ENCODE results near the gene NT5DC3. TPM values are rescaled to one million over a fixed set of nuclear protein-coding genes. Genes with fewer than 3 reads are reported as not detected.

Gene NT5DC3
- total RNA-seq, 2 experiments from 2014 or later: 4.7 to 7.5 TPM

- Histone ChIP-seq H3K9me2 (ENCODE audit: insufficient read depth, low read length) (no peaks in the 10 kb centered on the region), H3K79me2 (ENCODE audit: insufficient read depth, low read depth, low read length) (no peaks in the 10 kb centered on the region), H3K4me1 (ENCODE audit: insufficient read depth, low read length, poor library complexity, severe bottlenecking) (no peaks in the 10 kb centered on the region), H2AFZ (ENCODE audit: low read length) (no peak overlapping the region), H3K36me3 (ENCODE audit: insufficient read depth, low read length) (no peaks in the 10 kb centered on the region), H3K4me2 (ENCODE audit: low read length) (no peak overlapping the region), H3K4me3 (ENCODE audit: low read depth, low read length, poor library complexity, severe bottlenecking) (no peak overlapping the region), H4K20me1 (ENCODE audit: insufficient read depth, low read length) (no peaks in the 10 kb centered on the region), H3K27ac (ENCODE audit: low read depth, low read length, poor library complexity, severe bottlenecking) (no peak overlapping the region), H3K9me3 (ENCODE audit: low read length) (no peaks in the 10 kb centered on the region)
- ChIA-PET POLR2A (no interaction called here), CTCF (ENCODE audit: unreplicated experiment) (no interaction called here)
- DNase-seq (ENCODE audit: low spot score): no peak
- intact Hi-C loops (cut with micrococcal nuclease; ENCODE audit: unreplicated experiment): no loop called here
- no peak for TF ChIP-seq CTCF (conservative IDR thresholded peaks at IDR 0.05; ENCODE audit: low read length)
- TF ChIP-seq EZH2phosphoT487 (IDR thresholded peaks at IDR 0.05; ENCODE audit: borderline replicate concordance, low read depth, low read length): no peak
- no TSS peak for BruUV-seq (replicated peaks)
These were observed 103.2 kb downstream of the NT5DC3 start for GRCh38 chr12:103737881-103738280.

GRCh38 chr12:103736572-103736971 lies 104.5 kb downstream of the NT5DC3 start:
- no peaks in the 10 kb centered on the region for H3K36me3 ChIP-seq (ENCODE audit: insufficient read depth, low read length)
- no peaks in the 10 kb centered on the region for H4K20me1 ChIP-seq (ENCODE audit: insufficient read depth, low read length)
- H3K9me3 ChIP-seq (ENCODE audit: low read length): no peaks in the 10 kb centered on the region
- no peak overlapping the region for H3K4me2 ChIP-seq (ENCODE audit: low read length)
- H3K4me1 ChIP-seq (ENCODE audit: insufficient read depth, low read length, poor library complexity, severe bottlenecking): no peaks in the 10 kb centered on the region
- no peak overlapping the region for H3K27ac ChIP-seq (ENCODE audit: low read depth, low read length, poor library complexity, severe bottlenecking)
- no peaks in the 10 kb centered on the region for H3K79me2 ChIP-seq (ENCODE audit: insufficient read depth, low read depth, low read length)
- intact Hi-C loops (cut with micrococcal nuclease; ENCODE audit: unreplicated experiment): no loop called here
- ChIA-PET POLR2A (no interaction called here), CTCF (ENCODE audit: unreplicated experiment) (no interaction called here)
- DNase-seq (ENCODE audit: low spot score): no peak
- H2AFZ ChIP-seq (ENCODE audit: low read length): no peak overlapping the region
- BruUV-seq (replicated peaks): no TSS peak
- H3K9me2 ChIP-seq (ENCODE audit: insufficient read depth, low read length): no peaks in the 10 kb centered on the region
- TF ChIP-seq CTCF (conservative IDR thresholded peaks at IDR 0.05; ENCODE audit: low read length) (no peak), EZH2phosphoT487 (IDR thresholded peaks at IDR 0.05; ENCODE audit: borderline replicate concordance, low read depth, low read length) (no peak)
- no peak overlapping the region for H3K4me3 ChIP-seq (ENCODE audit: low read depth, low read length, poor library complexity, severe bottlenecking)

GRCh38 chr12:103735291-103735690 lies 105.7 kb downstream of the NT5DC3 start:
- intact Hi-C loops (cut with micrococcal nuclease; ENCODE audit: unreplicated experiment): no loop called here
- CTCF ChIA-PET (ENCODE audit: unreplicated experiment): no interaction called here
- no peak overlapping the region for H3K4me2 ChIP-seq (ENCODE audit: low read length)
- H3K27ac ChIP-seq (ENCODE audit: low read depth, low read length, poor library complexity, severe bottlenecking): no peak overlapping the region
- DNase-seq (ENCODE audit: low spot score): no peak
- no peak overlapping the region for H2AFZ ChIP-seq (ENCODE audit: low read length)
- no peaks in the 10 kb centered on the region for H3K4me1 ChIP-seq (ENCODE audit: insufficient read depth, low read length, poor library complexity, severe bottlenecking)
- BruUV-seq (replicated peaks): no TSS peak
- H3K36me3 ChIP-seq (ENCODE audit: insufficient read depth, low read length): no peaks in the 10 kb centered on the region
- no peaks in the 10 kb centered on the region for H3K79me2 ChIP-seq (ENCODE audit: insufficient read depth, low read depth, low read length)
- no peaks in the 10 kb centered on the region for H4K20me1 ChIP-seq (ENCODE audit: insufficient read depth, low read length)
- H3K4me3 ChIP-seq (ENCODE audit: low read depth, low read length, poor library complexity, severe bottlenecking): no peak overlapping the region
- POLR2A ChIA-PET: no interaction called here
- no peaks in the 10 kb centered on the region for H3K9me3 ChIP-seq (ENCODE audit: low read length)
- no peak for TF ChIP-seq CTCF (conservative IDR thresholded peaks at IDR 0.05; ENCODE audit: low read length)
- TF ChIP-seq EZH2phosphoT487 (IDR thresholded peaks at IDR 0.05; ENCODE audit: borderline replicate concordance, low read depth, low read length): no peak
- no peaks in the 10 kb centered on the region for H3K9me2 ChIP-seq (ENCODE audit: insufficient read depth, low read length)

Measured in OCI-LY7 (cell line).